Activated T-helper 9 cell treated with anti-CD3 and anti-CD28 coated beads, Interleukin-2, amount 50 U/mL, for 16 hours (primary cell): ENCODE measurements around the gene TTC27.
"Not testable (repeated sequence)": the region's sequence is repeated elsewhere in the genome, so short reads cannot be mapped to it uniquely, and the experiment has no call there.

Source experiments
- DNase-seq: peaks from one replicate; pipeline ENCODE4 v3.0.0-alpha.2; 2020; ENCODE audit warnings: low read depth

The TTC27 gene

GRCh38 chr2:32627814-32628579 is at the start of gene TTC27:
Gene TTC27, plus strand, starts transcription at chr2:32628050. Its CDS starts 243 bp downstream, at chr2:32628293.
- DNase-seq = peak; percentile 92

GRCh38 chr2:32591669-32592463 is 36.0 kb upstream of the TTC27 start:
- DNase-seq = no peak

- no peak for DNase-seq
These were observed 33.3 kb upstream of the TTC27 start for GRCh38 chr2:32594573-32594972.

- no peak for DNase-seq
These were observed 16.5 kb upstream of the TTC27 start for GRCh38 chr2:32611366-32611765.

- no peak for DNase-seq
These were observed 16.1 kb upstream of the TTC27 start for GRCh38 chr2:32611771-32612170.

- no peak for DNase-seq
These were observed 13.8 kb upstream of the TTC27 start for GRCh38 chr2:32614084-32614483.

- no peak for DNase-seq
These were observed 10.2 kb upstream of the TTC27 start for GRCh38 chr2:32617599-32618189.

- DNase-seq = no peak
These were observed 5.1 kb upstream of the TTC27 start for GRCh38 chr2:32622570-32623310.

GRCh38 chr2:32623311-32623706 is 4.5 kb upstream of the TTC27 start:
- no peak for DNase-seq

GRCh38 chr2:32624812-32625211 is 3.0 kb upstream of the TTC27 start:
- no peak for DNase-seq

GRCh38 chr2:32626639-32627221 is 1.1 kb upstream of the TTC27 start:
- DNase-seq = no peak

- no peak for DNase-seq
These were observed 423 bp upstream of the TTC27 start for GRCh38 chr2:32627441-32627813.

- DNase-seq = no peak
These were observed 4.2 kb downstream of the TTC27 start for GRCh38 chr2:32632089-32632488.

- DNase-seq = no peak
These were observed 5.2 kb downstream of the TTC27 start for GRCh38 chr2:32633040-32633439.

- not testable (repeated sequence) for DNase-seq
These were observed 10.7 kb downstream of the TTC27 start for GRCh38 chr2:32638548-32638947.

GRCh38 chr2:32641180-32641579 is 13.3 kb downstream of the TTC27 start:
- no peak for DNase-seq

GRCh38 chr2:32647180-32647651 is 19.4 kb downstream of the TTC27 start:
- DNase-seq = no peak

- DNase-seq = no peak
These were observed 24.8 kb downstream of the TTC27 start for GRCh38 chr2:32652555-32653209.

- DNase-seq = no peak
These were observed 28.2 kb downstream of the TTC27 start for GRCh38 chr2:32656069-32656468.

- no peak for DNase-seq
These were observed 36.0 kb downstream of the TTC27 start for GRCh38 chr2:32663864-32664263.

- DNase-seq = no peak
These were observed 38.9 kb downstream of the TTC27 start for GRCh38 chr2:32666704-32667103.
